ENCODE results near the gene TARM1.
"Not testable (repeated sequence)": the region's sequence is repeated elsewhere in the genome, so short reads cannot be mapped to it uniquely, and the experiment has no call there.

The TARM1 gene

DNA sequence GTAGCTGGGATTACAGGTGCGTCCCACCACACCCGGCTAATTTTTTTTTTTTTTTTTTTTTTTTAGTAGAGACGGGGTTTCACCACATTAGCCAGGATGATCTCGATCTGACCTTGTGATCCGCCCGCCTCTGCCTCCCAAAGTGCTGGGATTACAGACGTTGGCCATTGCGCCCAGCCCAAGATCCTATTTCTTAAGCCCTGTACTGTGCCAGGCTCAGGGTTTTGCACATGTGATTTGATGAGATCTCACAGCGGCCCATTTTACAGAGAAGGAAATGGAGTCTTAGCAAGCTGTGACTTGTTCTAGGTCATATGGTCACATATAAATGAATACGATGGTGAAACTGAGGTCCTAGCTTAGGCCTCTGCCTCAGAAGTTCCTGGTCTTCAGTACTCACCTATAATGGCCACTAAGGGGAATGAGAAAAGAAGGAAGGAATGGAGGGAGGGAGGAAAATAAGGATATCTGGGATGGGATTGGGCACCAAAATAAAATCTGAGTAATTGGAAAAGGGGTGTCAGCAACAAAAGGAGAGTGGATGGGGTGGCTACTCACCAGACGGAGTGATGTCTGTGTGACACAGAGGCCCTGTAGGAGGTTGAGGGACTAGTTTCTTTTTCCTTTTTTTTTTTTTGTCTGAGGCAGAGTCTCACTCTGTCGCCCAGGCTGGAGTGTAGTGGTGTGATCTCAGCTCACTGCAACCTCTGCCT, 18.2 kb upstream of the TARM1 start:
- DNase-seq = no peak

DNA sequence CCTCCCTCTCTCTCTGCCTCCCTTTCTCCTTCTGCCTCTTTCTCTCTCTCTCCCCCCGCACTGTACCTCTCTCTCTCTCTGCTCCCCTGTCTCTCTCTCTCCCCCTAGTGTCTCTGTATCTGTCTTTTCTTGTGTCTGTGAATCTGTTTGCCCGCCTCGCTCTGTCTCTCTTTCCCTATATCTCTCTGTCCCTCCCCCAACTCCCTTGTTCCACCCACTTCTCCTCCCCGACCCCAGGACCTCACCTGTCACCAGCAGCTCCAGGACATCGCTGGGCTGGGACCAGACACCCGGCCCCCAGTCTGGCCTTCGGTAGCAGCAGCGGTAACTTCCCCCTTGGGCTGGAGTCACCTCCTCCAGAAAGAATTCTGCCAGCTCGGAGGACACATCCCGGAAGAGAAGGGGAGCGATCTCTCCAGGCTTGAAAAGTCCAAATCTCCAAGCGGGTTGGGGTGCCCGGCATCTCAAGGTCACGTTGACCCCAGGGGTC, 15.5 kb upstream of the TARM1 start:
- no peak for DNase-seq

DNA sequence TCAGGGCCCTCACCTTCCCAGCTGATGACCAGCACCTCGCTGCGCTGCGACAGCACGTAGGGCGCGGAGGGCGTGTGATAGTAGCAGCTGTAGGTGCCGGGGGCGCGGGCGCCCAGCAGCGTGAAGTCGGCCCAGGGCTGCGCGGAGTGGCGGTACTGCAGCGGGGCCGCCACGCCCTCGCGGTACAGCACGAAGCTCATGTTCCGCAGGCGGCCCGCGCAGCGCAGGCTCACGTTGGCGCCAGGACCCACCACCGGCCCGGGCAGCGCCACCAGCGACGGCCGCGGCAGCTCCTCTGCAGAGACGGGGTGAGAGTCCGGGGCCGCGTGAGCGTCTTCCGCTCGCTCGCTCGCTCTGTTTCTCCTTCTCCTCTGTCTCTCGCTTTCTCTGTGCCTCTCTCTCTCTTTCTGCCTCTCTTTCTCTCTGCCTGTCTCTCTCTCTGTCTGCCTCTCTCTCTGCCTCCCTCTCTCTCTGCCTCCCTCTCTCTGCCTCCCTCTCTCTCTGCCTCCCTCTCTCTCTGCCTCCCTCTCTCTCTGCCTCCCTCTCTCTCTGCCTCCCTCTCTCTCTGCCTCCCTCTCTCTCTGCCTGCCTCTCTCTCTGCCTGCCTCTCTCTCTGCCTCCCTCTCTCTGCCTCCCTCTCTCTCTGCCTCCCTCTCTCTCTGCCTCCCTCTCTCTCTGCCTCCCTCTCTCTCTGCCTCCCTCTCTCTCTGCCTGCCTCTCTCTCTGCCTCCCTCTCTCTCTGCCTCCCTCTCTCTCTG, 14.9 kb upstream of the TARM1 start:
- DNase-seq = not testable (repeated sequence)

DNA sequence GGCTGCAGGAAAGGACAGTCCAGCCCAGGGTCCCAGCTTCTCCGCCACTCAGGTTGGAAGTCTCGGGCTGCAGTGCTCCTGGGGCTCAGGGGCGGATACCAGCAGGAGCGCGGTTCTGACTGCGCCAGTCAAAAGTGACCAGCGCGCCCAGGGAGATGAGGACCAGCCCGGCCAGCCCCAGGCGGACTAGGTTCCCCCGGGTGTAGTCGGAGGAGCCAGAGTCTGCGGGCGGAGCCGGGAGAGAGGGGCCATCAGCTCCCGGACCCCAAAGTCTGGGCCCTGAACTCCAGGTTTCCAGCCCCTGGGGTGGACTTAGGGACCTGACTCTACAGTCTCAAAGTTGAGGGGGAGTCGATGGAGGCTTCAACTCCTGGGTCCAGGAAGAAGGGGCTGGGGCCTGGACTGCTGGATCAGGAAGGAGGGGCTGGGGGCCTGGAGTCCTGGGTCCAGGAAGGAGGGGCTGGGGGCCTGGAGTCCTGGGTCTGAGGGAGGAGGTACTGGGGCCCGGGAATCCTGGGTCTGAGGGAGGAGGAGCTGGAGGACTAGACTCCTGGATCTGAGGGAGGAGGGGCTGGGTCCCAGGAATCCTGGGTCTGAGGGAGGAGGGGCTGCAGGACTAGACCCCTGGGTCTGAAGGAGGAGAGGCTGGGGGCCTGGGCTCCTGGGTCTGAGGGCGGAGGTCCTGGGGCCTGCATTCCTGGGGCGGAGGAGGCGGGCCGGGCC, 14.1 kb upstream of the TARM1 start:
- no peak for DNase-seq

DNA sequence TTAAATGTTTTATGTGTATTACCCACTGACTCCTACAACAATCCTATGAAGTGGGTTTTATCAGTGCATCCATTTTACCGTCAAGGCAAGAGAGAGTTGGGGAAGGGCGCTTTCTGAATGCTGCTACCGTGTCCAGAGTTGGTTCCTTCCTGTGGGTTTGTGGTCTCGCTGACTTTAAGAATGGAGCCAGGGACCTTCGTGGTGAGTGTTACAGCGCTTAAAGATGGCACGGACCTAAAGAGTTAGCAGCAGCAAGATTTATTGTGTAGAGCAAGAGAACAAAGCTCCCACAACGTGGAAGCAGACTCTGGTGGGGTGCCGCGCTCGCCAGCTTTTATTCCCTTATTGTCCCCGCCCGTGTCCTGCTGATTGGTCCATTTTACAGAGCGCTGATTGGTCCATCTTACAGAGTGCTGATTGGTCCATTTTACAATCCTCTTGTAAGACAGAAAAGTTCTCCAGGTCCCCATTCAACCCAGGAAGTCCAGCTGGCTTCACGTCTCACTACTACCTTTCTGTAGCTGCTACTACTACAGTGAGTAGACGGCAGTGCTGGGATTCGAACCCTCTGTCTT, 13.3 kb upstream of the TARM1 start:
- no peak for DNase-seq

DNA sequence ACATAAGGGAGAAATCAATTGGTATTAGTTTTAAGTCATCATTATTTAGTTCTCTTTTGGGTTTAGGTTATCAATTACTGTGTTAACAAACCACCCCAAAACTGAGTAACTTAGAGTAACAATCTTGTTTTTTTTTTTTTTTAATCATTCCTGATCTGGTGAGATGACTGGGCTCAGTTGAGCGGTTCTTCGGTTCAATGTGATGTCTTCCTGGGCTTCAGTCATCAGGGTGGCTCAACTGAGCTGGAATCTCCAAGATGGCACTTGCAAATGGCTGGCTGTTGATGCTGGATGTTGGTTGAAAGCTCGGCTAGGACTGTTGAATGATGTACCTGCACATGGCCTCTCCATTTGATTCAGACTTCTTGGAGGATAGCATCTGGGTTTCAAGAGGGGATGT, 3.2 kb upstream of the TARM1 start:
- no peak for DNase-seq

DNA sequence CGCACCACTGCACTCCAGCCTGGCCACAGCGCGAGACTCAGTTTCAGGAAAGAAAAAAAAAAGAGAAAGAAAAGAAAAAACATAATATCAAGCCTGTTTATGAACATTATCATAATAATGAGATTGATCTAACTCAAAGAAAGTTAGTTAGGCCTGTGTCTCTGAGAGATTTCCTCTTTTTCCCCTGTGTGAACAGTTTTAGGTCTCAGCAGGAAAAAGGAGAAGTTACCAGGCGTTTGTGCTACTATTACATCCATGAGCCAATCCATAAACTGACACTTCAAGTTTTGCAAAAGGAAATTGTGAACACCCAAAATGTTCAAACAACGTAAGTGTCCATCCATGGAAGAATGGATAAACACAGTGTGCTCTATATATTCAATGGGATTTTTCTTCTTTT, 3.8 kb downstream of the TARM1 start:
- no peak for DNase-seq

DNA sequence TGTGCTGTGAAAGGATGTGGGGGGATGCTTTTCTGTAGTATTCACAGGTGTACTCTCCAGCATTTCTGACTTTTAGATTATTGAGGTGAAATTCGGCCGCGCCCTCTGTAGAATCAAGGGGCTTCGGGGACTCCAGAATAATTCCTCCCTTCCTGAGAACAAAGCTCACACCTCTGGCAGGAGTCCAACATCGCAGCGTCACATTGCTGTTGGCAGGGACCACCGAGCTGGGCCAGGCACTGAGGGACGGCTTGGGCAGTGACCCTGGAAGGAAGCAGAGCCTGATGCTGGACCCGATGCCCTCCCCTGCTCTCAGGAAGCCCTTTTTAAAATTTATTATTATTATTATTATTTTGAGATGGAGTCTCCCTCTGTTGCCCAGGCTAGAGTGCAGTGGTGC, 6.3 kb downstream of the TARM1 start:
- DNase-seq = no peak

DNA sequence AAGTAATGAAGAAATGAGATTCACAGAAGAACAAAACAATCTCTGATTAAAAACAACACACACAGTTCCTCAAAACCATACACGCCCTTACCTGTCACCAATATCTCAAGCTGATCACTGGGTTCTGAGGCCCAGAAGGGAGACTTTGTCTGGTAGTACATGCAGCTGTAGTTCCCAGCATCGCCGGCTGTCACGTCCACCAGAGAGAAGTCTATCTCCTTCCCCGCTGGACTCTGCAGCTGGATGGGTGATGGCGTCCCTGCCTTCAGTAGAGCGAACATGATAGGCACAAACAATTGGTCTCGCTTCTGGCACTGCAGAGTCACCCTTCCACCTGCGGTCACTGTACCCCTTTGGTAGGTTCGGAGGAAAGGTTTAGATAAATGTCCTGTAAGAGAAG, 7.3 kb downstream of the TARM1 start:
- DNase-seq = no peak

DNA sequence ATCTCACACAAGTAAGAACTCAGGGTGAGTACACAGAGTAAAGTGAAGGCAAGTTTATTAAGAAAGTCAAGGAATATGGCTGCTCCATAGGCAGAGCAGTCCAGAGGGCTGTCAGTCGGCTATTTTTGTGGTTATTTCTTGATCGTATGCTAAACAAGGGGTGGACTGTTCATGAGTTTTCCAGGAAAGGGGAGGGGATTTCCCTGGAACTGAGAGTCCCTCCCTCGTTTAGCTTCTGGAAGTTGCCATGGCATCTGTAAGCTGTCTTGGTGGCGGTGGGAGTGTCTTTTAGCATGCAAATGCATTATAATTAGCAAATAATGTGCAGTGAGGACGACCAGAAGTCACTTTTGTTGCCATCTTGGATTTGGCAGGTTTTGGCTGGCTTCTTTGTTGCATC, 11.7 kb downstream of the TARM1 start:
- DNase-seq = no peak

DNA sequence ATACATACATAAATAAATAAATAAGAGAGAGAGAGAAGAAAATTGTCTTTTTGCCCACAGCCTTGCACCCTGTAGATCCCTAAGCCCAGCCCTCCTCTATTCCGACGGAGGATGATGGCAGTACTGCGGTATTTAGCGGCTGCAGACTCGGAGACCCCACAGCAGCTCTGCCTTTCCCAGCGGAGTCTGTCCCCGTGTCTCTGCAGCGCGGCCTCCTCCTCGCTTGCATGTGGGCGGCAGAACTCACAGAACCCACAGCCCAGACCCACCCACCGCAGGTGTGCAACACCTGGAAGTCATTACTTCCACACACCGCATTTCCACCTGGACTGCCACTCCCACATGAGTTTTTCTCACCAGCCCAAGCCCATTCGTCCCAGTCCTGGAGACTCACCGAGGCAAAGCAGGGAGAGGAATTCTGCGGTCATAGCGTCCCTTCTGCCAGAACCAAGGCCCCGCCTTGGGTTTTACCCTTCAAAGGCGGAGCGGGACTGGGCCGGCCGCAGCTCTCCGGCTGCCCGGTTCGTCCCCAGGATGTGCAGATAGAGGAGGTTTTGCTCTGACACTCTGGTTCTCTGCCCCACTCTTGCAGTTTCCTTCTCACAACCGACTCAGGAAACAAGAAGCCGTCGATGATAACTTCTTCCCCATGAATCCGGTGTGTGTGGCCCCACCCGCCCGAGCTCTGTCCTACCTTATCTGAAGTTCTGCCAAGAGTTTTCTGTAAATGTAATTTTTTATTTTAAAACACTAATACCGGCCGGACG, 17.6 kb downstream of the TARM1 start, which contains the start of gene VSTM1:
Gene VSTM1, minus strand, starts transcription at position 548 of the 767 bp plus-strand sequence. Its CDS starts 120 bp downstream, at position 428.
- no peak for DNase-seq

DNA sequence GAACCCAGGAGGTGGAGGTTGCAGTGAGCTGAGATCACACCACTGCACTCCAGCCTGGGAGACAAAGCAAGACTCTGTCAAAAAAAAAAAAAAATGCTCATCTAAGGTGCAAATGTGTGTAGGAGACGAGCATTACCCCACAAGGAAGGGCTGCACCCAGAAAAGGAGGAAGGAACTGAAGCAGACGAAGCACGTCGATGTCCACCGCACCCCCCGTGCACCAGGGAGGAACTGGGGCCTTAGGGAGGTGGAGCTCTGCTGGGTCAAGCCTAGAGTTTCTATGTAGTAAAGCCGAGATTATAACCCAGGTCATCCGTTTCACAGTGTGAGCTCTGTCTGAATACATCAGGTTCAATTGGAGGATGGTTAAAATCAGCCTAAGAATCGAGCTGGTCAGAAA, 18.5 kb downstream of the TARM1 start:
- DNase-seq = no peak

DNA sequence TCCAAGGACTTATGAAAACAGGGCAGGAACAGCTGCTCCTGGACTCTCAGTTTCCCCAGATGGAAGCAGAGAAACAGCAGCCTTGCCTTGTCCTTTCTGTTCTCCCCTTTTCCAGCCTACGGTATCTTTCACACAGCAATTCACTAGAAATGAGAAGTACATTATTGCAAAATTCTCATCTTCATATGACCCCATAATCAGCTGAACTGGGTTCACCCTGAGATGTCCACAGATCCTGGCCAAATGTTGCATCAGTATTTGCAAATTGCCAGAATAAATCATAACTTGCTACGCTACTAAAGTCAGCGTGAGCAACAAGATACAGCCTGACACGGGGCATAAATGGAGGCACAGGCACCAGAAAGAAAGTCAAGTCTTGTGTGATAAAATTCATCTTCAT, 33.5 kb downstream of the TARM1 start:
- DNase-seq = no peak

DNA sequence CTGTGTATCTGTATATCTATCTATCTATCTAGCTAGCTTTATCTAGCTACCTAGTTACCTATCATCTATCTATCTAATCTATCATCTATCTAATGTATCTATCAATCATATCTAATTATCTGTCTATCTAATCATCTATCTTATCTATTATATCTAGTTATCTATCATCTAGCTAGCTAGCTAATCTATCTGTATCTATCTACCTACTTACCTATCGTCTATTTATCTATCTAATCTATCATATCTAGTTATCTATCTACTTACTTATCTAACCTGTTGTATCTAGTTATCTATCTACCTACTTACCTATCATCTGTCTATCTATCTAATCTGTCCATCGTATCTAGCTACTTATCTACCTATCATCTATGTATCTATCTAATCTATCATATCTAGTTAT, 35.4 kb downstream of the TARM1 start:
- DNase-seq = no peak

DNA sequence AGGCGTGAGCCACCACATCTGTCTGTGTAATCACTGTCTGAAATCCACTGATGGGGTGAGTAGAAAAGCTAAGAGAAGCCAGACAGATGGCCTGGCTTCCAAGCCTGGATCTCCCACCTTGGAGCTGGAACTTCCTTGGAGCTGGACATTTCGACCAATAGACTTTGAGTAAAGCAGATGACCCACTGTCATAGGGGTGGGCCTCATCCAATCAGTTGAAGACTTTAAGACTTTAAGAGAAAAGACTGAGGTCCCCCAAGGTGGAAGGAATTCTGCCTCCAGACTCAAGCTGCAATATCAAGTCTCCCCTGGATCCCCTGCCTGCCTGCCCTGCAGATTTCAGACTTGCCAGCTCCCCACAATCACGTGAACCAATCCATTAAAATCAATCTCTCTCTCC, 38.2 kb downstream of the TARM1 start:
- DNase-seq = no peak

DNA sequence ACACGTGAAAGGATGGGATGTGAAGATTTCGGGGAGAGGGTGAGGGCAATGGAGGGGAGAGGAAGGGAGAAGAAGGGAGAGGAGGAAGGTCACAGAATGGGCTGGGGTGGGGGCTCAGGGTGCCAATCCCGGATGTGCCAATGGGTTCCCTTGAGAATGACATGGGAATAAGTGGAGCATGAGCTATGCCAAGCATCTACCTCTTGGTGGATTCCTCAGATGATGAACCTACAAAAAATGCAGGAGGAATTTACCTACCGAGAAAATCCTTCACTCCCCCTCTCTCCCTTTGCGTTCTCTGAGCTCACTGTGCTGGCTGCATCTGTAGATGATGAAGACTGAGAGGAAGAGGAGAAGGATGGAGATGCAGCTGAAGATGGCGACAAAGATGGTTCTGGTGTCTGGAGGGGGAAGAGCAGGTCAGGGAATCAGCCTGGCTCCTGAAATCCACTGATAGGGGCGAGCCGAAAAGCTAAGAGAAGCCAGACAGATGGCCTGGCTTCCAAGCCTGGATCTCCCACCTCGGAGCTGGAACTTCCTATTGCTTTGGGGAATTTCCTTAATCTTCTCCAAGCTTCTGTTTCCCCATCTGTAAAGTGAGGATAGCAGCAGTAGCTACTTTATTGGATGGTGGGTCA, 39.1 kb downstream of the TARM1 start:
- no peak for DNase-seq

DNA sequence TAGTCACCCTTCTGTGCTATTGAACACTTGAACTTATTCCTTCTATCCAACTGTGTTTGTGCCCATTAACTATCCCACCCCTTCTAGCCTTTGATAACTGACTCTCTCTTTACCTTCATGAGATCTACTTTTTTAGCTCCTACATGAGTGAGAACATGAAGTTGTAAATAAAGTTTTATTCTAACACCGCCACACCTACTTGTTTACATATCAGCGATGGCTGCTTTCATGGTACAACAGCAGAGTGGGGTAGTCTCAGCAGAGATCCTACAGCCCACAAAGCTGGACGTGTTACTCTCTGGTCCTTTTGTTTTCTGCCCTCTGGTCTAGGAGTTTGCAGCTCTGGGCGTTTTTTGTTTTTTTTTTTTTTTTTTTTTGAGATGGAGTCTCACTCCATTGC, 41.2 kb downstream of the TARM1 start:
- no peak for DNase-seq

DNA sequence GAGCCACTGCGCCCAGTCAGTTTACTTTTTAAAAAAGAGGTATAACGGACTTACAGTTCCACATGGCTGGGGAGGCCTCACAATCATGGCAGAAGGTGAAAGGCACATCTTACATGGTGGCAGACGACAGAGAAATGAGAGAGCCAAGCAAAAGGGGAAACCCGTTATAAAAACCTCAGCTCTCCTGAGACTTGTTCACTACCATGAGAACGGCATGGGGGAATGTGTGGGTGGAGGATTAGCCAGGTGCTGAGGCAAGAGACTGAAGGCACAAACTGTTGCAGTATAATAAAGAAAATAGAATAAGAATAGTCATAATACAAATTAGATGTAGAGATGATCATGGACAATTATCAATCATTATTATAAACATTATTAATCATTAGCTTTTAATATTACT, 44.6 kb downstream of the TARM1 start:
- not testable (repeated sequence) for DNase-seq

DNA sequence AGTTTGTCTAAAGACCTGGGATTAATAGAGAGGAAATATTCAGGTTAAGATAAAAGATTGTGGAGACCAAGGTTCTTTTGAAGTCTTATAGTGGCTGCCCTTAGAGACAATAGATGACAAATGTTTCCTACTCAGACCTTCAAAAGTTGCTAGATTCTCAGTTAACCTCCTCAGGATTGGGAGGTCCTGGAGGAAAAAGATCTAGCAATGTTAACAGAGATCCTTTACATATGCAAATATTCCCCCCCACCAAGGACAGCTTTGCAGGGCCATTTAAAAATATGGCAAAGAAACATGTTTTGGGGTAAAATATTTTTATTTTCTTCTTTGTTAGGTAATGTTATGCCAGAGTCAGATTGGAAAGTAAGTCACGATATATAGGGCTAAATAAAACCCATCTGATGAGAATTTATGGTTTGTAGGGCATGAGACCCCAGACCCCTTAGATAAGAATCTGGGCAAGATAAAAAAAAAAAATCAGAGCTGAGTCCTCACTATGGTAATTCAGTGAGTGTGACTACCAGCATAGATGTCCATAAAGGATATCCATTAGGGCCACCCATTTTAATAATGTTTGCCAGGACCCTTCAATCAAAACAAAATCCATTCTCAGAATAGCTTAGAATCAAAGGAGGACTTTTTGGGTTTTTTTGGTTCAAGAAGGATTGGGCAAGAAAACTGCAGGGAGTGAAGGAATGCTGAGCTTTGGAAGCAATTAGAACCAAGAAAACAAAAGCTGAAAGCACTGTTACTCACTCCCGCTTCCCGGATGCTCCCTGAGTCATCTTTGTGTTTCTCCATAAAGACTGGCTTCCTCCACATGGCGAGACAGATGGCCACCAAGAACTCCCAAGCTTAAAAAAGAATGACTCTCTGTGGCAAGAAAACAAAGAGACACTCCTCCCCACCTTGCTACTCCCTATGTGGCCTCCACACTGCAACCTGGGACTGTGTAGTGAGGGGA, 45.7 kb downstream of the TARM1 start:
- no peak for DNase-seq

DNA sequence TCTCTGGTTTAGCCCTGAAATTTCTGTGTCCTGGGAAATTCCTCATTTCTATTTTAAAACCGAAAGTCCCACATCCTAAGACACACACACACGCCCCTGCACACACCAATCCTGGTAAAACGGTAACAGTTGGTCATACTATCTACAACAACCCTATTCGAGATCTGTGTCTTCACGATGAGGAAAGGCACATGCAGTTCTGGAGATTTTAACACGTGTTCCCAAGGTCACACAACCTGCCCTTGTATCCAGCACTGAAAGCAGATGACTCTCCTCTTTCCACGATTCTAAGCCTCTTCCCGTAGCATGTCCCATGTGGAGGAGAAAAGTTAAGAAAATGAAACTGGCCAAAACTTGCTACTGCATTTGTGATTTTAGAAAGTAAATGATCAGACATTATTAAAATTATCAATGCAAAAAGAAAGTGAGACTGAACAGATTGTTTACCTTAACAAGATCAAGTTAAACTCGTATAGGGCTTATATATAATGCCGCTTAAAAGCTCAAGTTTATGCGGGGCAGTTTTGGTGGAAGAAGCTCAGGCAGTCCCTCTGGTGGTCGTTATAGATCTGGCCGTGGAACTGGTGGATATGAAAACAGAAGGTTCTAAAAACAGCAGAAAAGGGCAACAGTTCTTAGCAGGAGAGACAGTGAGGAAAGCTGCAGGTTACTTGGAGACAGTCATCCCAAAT, 50.1 kb downstream of the TARM1 start:
- no peak for DNase-seq

All from activated T-cell treated with anti-CD3 and anti-CD28 coated beads for 4 hours (primary cell).